Measurements from ENCODE around the gene TWIST1. TPM values are rescaled to one million over a fixed set of nuclear protein-coding genes. Genes with fewer than 3 reads are reported as not detected.

Gene TWIST1
- total RNA-seq, 3 donors from 2014 or later = 0.36 to 1.3 TPM; not detected in 1

DNA sequence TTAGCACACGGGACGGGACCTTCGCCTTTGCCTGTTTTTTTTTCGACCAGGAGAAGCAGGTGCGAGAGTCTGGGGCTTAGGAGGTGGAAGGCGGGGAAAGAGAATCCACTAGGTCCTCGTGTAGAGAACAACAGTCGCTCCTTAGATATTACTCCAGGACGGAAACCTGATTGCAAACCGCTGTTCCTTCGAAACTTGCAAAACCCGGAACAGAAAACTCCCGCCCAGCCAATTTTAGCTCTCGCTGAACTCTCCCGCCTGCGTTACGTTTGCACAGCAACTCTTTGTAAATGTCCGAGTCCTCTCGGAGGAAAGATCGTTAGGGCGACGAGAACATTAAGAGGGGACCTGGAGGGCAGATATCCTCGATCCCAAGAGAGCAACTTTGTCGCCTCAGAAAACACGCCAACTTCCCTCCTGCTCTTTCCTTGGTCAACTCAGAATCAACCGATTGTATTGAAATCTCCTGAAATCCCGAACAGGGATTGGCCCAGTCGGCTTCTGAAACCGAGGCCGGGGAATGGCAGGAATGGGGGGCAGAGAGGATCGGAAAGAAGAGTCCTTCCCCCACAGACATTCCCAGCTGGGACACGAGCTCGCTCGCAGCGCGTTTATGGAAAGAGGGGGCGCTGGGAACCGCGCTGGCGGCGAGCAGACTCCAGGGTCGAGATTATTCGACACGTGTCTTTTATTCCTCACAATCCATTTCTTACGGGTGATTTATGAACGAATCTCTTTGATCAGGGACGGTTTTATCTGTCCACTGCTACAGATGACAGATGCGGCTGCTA, 9.9 kb downstream of the TWIST1 start:
- TF ChIP-seq, protein P1, sequence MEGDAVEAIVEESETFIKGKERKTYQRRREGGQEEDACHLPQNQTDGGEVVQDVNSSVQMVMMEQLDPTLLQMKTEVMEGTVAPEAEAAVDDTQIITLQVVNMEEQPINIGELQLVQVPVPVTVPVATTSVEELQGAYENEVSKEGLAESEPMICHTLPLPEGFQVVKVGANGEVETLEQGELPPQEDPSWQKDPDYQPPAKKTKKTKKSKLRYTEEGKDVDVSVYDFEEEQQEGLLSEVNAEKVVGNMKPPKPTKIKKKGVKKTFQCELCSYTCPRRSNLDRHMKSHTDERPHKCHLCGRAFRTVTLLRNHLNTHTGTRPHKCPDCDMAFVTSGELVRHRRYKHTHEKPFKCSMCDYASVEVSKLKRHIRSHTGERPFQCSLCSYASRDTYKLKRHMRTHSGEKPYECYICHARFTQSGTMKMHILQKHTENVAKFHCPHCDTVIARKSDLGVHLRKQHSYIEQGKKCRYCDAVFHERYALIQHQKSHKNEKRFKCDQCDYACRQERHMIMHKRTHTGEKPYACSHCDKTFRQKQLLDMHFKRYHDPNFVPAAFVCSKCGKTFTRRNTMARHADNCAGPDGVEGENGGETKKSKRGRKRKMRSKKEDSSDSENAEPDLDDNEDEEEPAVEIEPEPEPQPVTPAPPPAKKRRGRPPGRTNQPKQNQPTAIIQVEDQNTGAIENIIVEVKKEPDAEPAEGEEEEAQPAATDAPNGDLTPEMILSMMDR (IDR thresholded peaks at IDR 0.05) = no peak
- H3K4me3 ChIP-seq = no peak overlapping the region
- DNase-seq (peak in 2 of 3 donors; percentile 18 to 33), ATAC-seq (peak; percentile 25)
- H3K4me1 ChIP-seq (ENCODE audit: low read depth) = peaks cover 7% of the 10 kb centered on the region
- no peaks in the 10 kb centered on the region for H3K36me3 ChIP-seq (ENCODE audit: low read depth)
- no peaks in the 10 kb centered on the region for H3K9me3 ChIP-seq
- intact Hi-C loops (cut with DNase I, micrococcal nuclease) = no loop called here

DNA sequence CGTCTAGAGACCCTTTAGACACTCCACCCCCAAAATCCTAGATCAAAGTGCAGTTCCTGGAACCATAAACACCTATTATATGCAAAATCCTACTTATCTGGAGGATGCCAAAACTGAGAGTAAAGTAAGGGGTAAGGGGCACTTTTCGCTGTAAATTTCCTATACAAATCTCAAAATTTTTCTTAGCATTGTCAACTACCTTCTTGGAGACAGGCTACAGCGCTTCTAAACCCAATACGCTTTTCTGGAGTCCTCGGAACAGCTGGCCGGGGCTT, 10.4 kb downstream of the TWIST1 start:
- DNase-seq = no peak
- H3K4me1 ChIP-seq (ENCODE audit: low read depth) = peaks cover 7% of the 10 kb centered on the region
- H3K36me3 ChIP-seq (ENCODE audit: low read depth) = no peaks in the 10 kb centered on the region
- intact Hi-C loops (cut with DNase I, micrococcal nuclease) = no loop called here
- TF ChIP-seq, protein P1 (IDR thresholded peaks at IDR 0.05) = no peak
- no peaks in the 10 kb centered on the region for H3K9me3 ChIP-seq
- ATAC-seq = no peak
- H3K4me3 ChIP-seq = no peak overlapping the region

DNA sequence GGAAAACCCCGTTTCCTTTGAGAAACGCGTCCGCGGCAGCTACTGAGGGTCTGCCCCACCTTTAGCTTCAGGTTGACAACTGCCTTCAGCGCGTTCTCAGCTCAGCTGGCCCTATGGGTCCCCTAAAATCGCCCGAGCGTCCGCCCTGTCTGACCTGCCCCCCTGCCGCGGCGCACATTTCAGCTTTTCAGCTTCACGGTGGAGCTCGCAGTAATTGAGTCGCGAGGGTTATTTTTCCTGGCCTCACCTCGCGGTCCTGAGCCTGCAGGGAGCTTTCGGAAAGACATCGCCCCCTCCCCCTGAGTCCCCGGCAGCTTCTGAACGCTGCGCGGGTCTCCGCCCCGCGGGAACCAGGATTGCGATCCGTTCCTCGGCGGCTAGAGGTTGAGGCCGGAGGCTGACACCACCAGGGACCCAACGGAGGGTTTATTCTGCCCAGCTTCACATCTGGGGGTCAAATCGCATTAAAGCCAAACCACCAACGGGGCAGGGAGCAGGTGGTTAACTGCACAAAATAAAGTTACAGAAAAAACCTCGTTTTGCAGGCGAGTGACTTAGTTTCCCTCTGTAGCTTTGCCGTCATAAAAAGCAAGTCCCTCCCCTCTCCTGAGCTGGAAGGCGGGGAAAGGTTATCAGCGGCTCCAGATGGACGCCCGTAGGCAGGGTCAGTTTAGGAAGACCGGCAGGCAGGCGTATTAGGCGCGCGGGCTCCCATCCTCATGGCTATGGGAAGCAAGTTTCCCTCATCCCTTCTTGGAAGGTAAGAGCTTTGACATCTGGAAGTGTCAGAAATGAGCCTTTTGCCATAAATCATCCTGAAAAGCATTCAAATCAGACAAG, 11.0 kb downstream of the TWIST1 start:
- intact Hi-C loops (cut with DNase I, micrococcal nuclease) = no loop called here
- Histone ChIP-seq H3K4me1 (ENCODE audit: low read depth) (peaks cover 7% of the 10 kb centered on the region), H3K4me3 (no peak overlapping the region), H3K9me3 (no peaks in the 10 kb centered on the region), H3K36me3 (ENCODE audit: low read depth) (no peaks in the 10 kb centered on the region)
- no peak for ATAC-seq
- peak in 1 of 3 donors; percentile 44 for DNase-seq
- TF ChIP-seq, protein P1 (IDR thresholded peaks at IDR 0.05) = no peak

DNA sequence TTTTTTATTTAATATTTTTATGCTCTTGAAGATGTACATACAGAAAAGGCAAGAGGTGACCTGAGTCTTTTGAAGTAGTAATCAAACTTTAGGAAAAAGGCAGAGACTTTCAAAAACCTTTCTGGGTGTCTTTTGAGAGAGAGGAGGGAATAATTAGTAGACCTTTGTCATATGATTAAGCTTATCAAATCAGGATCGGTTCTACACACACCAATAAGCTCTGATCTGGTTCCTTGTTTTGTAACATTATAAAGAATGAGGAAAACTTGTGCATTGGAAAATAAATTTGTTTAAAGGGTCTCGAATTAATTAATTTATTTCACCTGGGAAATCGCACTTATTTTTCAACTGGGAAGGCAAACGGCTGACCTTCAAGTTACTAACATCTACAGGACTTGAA, 11.9 kb downstream of the TWIST1 start:
- Histone ChIP-seq H3K36me3 (ENCODE audit: low read depth) (no peaks in the 10 kb centered on the region), H3K4me3 (no peak overlapping the region), H3K9me3 (no peaks in the 10 kb centered on the region), H3K4me1 (ENCODE audit: low read depth) (peaks cover 7% of the 10 kb centered on the region)
- intact Hi-C loops (cut with DNase I, micrococcal nuclease) = no loop called here
- ATAC-seq (no peak), DNase-seq (no peak)
- TF ChIP-seq, protein P1 (IDR thresholded peaks at IDR 0.05) = no peak

DNA sequence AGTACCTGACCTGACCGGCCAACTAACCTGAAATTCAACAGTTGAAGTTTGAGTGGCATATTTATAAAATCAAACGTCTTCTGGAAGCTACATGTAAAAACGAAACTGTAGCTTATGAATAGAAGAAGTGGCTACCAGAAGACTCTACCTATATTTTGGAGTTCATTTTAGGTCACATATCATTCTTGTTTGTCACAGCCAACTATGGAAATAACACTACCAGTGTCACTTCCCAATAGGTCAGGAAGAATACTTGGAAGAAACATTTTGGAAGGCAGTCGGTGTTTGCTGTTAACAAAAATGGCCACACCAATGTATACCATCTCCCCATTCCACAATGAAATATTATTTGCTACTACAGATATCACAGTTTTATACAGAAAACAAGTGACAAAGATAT, 12.6 kb downstream of the TWIST1 start:
- H3K4me1 ChIP-seq (ENCODE audit: low read depth) = peaks cover 7% of the 10 kb centered on the region
- no peak for ATAC-seq
- H3K4me3 ChIP-seq = no peak overlapping the region
- no peak for DNase-seq
- no peaks in the 10 kb centered on the region for H3K9me3 ChIP-seq
- TF ChIP-seq, protein P1 (IDR thresholded peaks at IDR 0.05) = no peak
- intact Hi-C loops (cut with DNase I, micrococcal nuclease) = no loop called here
- H3K36me3 ChIP-seq (ENCODE audit: low read depth) = no peaks in the 10 kb centered on the region
